NK-92 treated with Interleukin-12 subunit alpha and Interleukin-12 subunit beta, amount 100 ng/mL, for 24 hours (cell line): Measurements from ENCODE around the gene BROX.
"Not testable (repeated sequence)": the region's sequence is repeated elsewhere in the genome, so short reads cannot be mapped to it uniquely, and the experiment has no call there.

Experiments
- DNase-seq: peaks from one replicate; lab custom pipeline; 2025; lab: John Stamatoyannopoulos, UW

Gene BROX

DNA sequence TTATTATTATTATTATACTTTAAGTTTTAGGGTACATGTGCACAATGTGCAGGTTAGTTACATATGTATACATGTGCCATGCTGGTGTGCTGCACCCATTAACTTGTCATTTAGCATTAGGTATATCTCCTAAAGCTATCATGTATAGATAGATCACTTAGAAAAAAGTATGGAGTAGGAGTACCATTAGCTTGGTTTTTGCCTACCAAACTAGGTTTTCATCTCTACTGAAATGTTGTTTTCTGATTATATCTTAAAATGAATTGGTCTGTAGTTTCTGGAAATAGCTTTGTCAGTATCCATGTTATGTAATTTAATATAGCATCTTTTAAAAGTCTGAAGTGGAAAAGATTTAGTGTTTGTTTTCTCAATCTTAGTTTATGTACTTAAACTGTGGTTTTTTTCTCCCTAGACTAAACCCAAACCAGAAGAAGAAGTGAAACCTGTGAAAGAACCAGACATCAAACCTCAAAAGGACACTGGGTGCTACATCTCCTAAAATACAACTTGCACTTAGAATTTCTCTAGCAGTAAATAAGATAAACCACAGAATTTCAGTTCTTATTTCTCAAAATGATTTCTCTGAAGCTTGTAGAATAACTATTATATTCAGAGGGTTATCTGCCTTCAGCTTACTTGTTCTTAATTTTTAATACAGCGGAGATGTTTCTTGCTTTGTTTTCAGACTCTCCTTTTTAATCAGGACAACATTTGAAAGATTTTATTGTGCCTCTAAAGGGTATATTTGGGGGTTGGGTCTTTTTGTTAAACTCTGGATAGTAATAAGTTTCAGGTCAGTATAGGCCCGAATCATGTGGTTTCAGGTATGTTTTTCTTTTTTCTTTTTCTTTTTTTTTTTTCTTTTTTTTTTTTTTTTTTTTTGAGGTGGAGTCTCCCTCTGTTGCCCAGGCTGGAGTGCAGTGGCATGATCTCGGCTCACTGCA, 20.1 kb downstream of the BROX start:
- no peak for DNase-seq

DNA sequence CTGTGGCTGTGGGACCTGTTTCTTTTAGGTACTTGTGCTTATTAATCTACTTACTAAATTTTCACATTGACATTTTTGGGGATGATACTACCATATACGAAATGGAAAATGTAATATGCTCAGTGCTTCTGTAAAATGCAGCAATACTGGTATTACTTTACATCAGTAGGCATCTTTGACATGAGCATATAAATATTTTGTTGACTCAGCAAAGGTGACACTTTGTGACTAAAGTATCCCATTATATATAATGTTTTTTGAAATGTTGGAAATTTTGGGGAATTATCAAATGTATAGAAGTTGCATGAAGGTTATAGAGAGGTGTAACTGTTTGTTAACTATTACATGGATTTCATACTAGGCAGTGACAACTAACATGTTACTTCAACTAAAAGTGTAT, 22.4 kb downstream of the BROX start:
- DNase-seq: no peak

DNA sequence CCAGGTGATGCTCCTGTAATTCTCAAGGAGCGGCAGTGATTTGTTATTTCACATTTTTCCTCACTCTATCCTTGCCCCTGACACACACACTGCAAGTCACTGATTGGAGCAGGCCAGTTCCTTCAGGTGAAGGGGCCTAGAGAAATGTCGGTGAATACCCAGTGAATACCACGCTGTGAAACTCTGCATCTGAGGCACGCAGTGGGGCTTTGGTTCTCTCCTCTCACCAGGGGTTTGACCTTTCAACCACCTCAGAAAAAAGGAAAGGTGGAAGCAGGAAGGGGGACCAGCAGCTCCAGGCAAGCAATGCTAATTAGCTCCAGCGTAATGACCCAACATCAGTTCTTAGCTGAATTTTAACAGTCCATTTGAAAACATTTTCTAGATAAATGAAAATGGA, 24.1 kb downstream of the BROX start:
- DNase-seq: no peak

DNA sequence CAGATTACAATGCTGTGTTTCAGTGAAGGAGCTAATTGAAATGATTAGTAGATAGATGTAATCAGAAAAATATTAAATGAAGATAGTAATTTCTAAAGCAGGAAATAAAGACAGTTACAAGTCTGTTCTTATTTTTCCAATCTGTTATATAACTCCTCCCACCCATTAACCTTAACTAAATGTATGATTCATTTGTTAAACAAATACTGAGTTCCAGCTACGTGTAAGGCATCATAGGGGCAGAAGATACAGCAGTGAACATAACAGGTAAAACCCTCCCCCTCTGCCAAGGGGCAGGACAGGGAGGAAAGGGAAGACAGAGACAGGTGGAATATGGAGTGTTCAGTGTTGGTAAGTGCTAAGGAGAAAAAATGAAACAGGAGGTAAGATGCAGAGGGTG, 24.6 kb downstream of the BROX start, which contains the start of gene FAM177B:
Gene FAM177B, plus strand, starts transcription at position 231 of the 400 bp plus-strand sequence. CDS start 9,344 bp downstream, outside the sequence.
- no peak for DNase-seq

DNA sequence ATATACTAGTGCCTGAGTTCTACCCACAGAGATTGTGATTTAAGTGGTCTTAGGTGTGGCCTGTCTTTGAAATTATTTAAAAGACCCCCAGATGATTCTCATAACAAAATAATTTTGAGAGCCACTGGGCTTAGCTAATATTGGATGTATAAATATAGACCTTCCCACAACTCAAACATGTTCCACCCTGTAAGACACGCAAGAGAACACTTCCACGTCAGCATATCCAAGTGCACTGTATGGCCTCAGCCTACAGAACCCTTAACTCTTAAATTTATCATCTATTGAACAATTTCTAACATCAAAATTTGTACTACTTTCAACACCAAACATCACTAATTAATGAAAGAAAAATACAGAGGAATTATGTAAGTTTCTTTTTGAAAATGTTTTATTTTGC, 27.1 kb downstream of the BROX start:
- no peak for DNase-seq

DNA sequence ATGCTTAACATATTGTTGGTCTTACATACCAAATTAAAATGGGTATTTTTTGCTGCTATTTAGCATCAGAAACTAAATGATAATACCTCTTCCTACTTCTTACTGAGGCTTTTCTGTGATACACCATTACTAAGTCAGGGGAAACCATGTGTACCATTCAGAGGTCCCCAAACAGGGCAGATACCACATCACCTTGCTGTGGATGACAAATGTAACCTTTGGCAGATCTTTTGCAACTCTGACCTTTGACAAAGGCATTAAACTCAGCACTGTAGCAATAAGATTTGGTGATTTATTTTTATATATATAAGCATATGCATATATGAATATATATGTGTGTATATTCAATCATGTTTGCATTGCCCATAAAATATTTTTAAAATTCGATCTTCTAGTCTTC, 27.6 kb downstream of the BROX start:
- DNase-seq: no peak

DNA sequence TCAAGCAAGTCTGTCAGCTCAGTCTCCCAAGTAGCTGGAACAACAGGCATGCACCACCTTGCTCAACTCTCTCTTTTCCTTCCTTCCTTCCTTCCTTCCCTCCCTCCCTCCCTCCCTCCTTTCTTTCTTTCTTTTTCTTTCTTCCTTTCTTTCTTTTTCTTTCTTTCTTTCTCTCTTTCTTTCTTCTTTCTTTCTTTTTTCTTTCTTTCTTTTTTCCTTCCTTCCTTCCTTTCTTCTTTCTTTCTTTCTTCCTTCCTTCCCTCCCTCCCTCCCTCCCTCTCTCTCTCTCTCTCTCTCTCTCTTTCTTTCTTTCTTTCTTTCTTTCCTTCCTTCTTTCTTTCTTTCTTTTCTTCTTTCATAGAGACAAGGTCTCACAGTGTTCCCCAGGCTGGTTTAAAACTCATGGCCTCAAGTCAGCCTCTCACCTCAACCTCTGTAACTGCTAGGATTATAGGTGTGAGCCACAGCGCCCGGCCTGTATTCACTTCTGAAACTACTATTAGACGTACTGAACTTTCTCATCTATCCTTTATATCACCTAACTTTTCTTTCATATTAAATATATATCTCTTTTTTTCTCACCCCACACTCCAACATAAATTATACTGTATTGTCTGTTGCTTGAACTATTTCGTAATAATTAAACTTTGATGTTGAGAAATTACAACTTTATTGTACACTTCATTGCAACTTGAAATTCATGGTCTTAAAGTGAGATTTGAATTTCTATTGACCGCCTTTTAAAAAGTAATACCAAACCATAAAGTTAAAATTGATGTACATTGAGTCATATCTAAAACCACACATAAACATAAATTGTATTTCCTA, 29.5 kb downstream of the BROX start:
- not testable (repeated sequence) for DNase-seq

DNA sequence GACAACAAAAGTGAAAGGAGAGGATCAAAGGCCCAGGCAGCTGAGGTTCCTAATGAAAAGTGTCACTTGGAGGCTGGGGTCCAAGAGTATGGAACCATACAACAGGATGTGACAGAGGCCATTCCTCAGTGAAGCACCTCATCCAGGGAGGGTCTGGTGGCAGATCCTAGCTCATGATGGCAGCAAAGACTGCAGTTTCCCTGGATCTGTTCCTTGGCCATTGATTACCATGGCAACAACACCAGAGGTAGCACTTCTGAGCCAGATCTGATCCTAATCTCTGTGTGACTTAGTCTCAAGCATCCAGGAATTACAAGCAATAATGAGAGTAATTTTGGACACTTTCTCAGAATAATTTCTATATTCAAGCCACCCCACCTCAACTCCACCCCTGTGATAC, 37.6 kb downstream of the BROX start:
- no peak for DNase-seq

DNA sequence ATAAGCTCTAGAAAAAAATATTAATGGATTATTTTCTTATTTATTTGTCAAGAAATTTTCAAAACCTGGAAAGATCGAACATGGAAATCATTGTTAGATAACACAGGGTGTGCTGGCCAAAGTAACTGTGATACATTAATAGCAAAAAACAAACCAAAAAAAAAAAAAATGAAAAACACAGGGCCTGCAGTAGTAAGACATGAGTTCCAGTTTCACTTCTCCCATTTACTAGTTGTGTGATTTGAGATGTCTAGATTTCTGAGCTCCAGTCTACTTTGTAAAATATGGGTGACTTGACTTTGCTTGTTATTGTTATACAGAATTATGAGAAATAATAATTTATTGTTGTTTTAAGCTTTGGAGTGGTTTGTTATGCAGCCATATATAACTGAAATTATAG, 38.3 kb downstream of the BROX start:
- DNase-seq: no peak

DNA sequence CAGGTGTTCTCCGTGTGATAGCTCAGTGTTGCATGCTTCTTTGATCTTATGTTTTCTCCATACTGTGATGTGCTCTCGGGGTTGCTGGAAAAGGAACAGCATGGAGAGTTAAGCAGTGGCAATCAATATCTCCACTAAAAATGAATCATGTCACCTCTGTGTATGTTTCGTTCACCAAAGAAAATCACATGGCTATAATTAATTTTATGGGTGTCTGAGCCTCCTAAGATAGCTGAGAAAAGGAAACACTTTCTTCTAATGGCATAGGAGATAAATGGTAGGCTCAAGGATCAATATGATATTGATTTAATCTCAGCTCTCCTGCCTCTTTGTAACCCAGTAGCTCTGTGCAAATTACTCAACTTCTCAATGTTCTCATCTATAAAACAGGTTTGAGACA, 38.9 kb downstream of the BROX start:
- DNase-seq: no peak

DNA sequence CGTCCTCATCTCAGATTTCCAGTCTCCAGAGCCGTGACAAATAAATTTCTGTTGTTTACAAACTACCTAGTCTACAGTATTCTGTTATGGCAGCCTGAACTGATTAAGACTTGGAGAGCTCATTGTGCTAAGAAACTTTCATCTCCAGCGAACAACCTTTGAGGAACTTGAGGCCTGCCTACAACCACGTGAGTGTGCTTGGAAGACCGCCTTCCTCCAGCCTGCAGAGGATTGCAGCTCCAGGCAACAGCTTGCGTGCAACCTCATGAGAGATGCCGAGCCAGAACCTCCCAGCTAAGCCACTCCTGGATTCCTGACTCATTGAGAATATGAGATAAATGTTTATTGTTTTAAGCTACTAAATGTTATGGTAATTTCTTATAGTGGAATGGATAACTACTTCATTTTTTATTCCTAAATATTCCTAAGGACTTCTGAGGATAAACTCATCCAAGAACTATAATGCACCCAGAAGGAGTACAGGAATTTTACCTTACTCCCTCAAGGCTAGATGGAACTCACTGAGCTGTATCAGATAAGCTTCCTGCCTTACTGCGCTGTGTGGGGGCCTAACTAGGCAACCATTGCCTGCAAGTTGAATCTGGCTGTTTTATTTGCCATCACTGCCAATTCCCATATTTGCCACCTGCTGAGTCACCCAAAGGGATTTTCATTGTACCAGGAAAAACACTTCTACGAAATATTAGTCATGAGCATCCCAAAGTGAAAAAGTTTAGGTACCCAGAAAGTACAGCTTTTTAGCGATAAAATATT, 42.2 kb downstream of the BROX start:
- DNase-seq: no peak

DNA sequence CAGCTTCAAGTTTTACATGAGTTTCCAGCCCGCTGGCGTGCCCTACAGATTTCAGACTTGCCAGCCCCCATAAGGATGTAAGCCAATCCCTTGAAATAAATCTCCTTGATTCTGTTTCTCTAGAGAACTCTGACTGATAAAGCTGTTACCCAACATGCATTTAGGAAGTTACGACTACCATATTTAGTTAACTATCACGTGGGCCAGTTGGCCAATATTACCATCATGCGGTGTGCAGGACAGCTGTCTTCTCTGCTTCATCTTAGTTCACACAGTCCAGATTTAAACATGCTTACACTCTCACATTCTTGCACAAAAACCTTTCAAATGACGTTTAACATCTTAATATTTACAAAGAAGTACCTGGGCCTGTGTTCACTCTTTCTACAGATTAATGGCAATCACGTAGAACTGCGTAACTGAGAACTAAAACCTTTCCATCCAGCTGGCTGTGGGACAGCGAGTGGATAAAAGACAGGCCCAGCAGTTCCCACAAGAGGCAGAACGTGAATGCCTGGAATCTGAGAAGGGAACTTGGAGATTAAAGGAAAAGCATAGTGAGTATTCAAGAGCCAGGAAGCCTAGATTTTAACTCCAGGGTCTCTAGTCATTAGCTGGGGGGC, 45.4 kb downstream of the BROX start:
- no peak for DNase-seq

DNA sequence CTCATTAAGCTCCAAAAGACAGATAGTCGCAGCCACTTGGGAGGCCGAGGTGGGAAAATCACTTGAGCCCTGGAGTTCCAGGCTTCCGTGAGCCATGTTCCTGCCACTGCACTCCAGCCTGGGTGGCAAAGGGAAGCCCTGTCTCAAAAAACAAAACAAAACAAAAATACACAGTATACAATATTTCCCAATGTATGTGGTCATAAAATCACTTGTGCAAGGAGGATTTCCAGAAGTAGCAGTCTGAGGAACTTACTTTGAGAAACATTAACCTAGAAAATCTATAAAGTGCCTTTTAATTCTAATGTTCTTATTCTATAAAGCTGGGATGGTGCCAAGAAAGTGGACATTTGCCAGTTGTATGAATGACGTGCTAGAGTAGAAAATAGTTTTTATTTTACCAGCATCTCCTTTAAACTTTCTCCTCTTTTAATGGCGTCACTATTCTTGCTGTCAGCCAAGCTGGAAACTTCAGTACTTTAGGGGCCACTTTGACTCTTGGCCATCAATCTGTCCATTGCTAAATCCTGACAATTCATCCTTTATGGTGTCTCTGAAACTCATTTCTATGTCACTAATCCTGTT, 47.2 kb downstream of the BROX start:
- DNase-seq: no peak

DNA sequence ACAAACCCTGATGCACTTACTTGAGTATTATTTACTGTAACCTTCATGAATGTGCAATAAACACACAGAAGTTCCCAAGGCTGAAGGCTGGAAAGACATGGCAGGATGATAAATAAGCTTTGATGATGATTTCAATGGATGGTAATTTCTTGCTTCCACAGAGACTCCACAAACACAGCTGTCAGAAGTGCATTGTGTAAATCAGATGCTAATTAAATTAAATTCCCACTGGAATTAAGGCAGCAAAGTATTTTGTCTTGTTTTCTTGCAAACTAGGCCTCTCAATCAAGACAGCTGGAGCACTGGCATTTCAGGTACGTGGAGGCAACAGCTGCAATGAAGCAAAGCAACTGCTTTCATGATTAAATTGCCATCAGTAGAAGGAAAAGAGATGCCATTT, 48.7 kb downstream of the BROX start:
- DNase-seq: no peak

DNA sequence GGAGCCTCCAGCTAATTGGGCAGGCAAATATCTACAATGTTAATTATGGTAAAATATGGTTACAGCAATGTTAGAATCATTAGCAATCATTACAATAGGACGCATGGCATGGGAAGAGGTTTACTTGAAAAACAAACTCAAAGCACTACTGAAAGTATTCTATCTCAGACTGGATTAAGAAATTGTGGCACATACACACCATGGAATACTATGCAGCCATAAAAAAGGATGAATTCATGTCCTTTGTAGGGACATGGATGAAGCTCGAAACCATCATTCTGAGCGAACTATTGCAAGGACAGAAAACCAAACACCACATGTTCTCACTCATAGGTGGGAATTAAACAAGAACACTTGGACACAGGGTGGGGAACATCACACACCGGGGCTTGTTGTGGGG, 49.8 kb downstream of the BROX start:
- not testable (repeated sequence) for DNase-seq

DNA sequence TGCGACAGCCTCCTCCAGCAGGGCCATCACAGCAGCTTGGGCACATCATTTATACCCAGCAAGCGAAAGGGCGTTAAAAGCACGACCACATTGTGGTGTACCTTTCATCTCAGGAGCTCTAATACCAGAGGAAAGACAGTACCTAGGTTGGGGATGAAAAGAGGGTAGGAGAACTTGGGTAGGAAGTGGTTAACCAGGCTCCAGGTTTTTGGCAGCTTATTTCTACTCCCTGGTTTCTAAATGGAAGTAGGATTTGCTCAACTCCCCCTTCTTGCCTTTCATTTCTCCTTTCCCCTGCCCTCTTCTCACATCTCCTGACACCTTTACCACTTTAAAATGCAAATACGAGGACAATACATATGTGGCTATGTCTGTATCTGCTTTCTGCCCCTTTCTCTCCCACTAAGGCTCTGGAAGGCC, 54.8 kb downstream of the BROX start:
- DNase-seq: no peak

DNA sequence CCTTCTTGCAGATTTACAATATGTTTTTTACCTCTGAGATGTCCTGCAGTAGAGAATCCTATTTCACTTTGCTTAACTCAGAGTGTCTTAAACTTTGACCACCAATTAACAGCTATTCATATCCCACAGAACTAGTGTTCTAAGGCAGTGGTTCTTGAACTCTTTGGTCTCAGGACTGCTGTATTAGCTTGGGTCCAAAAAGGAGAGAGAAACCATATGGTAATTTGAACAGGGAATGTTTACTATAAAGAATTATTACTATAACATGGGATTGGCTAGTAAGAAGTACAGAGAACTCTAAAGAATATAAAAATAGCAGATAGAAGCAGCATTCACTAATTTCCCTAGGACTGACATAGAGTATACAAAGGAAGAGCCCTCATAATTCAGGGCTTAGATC, 56.2 kb downstream of the BROX start:
- DNase-seq: no peak

DNA sequence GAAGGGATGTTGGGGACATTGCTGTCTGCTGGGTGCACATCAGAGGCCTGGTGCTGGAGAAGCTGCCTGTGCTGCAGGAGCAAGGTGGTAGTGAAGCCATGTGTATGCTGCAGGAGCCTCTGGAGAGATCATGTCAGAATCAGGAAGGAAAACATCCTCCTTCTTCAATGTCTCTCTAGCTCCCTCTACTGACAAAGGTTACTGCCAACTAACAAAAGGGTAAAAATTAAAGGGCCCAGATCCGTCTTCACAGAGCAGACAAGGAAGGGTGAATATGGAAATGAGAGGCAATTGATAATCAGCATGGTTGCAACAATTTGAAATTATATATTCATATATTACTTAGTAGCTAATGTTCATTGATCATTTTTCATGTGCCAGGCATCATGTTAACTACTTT, 56.8 kb downstream of the BROX start:
- no peak for DNase-seq

DNA sequence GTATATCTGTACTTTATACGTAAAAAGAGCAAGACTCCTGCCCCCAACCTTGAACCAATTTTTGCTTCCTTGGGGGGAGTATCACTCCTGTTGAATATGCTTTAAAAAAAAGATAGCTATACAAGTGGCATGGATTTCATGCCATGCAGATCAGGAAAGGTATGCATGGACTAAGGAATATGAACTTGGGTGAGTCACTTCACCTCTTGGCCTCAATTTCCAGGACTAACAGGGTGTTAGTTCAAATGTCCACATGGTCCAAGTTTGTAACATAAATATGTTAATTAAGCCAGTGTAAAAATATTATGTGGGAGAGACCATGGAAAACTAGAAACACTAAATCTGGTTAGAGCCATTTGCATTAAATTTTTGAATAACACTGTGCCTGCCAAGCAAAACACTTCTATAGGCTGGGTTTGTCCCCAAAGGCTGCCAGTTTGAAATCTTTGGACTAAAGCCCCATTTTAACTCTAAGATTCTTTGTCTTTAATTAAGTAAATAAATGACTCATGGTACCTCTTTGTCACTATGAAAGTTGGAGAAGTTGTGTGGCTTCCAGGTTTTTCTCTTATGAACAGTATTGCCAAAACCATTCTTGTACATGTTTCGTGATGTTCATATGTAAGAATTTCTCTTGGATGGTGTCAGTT, 57.7 kb downstream of the BROX start:
- no peak for DNase-seq

DNA sequence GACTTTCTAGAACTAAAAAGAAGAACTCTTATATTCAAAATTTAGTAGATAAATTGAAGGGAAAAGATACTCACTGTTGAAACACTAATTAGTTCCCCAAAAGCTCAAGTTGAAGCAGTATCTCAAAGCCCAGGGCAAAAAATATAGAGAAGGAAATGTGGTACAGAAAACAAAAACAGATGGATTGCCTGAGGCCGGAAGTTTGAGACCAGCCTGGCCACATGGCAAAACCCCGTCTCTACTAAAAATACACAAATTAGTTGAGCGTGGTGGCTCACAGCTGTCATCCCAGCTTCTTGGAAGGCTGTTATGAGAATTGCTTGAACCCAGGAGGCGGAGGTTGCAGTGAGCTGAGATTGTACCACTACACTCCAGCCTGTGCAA, 60.6 kb downstream of the BROX start:
- peak; percentile 4 for DNase-seq

DNA sequence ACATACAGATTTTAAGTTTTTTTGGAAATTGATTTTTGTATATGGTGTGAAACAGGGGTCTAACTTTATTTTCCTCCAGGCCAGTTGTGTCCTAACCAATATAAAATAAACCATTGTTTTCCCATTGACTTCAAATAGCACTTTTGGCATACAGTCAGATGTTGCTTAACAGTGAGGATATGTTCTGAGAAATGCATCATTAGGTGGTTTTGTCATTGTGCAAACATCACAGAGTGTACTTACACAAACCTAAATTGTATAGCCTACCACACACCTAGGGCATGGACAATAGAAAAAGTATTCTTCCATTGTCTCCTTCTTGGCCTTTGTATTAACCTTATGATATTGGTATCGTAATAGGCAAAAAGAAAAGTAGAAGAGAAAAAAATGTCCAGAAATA, 65.1 kb downstream of the BROX start:
- DNase-seq: no peak
